Activated T-cell treated with anti-CD3 and anti-CD28 coated beads for 48 hours (primary cell): Measurements from ENCODE around the gene XPO4.

Experiments used
- DNase-seq: peaks from one replicate; pipeline ENCODE4 v3.0.0-alpha.2; 2020; ENCODE audit warnings: low read depth

Gene XPO4

DNA sequence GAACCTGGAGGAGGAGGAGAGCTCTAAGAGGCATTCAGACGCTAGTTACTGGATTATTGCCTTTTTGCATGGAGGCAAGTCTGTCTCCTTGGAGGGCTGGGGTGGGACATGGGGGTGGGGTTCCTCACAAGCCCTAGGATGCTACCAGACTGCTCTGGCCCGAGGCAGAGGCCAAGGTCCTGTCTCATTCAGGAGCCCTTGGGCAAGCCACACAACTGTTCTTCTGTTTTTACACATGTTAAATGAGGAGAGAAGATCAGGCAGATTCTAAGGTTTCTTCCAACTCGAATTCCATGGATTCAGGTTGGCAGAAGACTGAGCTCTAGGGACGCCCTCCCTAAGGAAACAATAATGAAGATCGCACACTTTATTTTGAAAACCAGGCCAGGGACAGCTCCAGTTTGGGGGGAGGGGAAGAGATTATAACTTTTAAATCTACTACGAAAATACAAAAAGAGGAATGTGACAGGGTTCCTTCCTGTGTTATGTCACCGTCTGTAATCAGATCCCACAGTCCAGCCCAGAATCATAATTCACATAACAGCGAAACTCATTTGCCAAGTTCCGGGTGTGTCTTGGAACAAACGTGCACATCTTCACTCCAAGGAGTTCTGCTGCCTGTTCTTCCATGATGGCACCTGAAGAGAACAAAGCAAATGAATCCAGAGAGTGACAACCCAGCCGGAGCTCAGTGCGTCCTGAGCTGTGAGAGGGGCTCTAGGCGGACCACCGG lies 173.8 kb downstream of the XPO4 start:
- DNase-seq = no peak

DNA sequence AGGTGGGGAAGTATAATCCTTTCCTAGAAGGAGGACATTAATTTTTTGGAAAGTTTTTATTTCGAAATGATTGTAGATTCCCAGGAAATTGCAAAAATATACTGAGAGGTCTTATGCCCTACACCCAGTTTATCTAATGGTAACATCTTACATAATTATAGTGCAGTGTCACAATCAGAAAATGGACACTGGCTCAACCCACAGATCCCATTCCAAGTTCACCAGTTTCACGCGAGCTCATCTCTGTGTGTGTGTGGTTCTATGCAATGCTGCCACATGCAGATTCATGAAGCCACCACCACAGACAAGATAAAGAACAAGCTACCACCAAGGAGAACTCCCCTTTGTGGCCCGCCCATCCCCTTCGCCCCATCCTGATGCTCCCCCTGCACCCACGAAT lies 174.7 kb downstream of the XPO4 start:
- DNase-seq = no peak
